ENCODE results near the gene TMEM218. TPM values are rescaled to one million over a fixed set of nuclear protein-coding genes. Genes with fewer than 3 reads are reported as not detected.
A peak's percentile ranks its signal among the peaks of the same experiment; 100 is the strongest.

TMEM218 gene
- total and polyA plus RNA-seq, 9 donors = 13.0 to 37.3 (median 18.5) TPM

DNA sequence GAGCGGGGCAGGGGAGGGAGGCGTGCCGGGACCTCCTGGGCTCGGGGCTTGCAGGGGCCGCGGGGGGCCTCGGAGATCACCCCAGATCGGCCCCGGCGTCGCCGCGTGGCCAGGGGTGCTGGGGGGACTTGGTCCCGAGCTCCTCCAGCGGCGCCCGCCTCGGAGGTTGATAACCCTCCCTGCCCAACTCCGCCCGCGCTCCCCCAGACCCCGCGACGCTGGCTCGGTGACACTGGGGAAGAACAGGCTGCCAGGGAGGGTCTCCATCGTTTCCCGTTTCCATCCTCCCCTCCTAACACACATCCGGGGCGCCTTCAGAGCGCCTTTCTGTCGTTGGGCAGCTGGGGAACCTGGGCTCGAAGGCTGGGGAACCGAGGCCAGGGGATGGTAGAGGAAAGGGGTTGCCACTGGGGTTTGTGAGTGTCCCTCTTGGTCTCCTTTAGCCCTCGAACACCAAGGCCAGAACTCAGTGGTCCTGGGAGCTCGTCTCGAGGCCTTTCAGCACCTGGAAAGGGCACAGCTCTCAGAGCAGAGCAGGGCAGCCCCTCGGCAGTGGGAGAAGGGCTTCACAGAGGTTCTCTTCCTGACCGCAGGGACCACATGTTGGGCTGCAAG is 47.9 kb downstream of the TMEM218 start:
- Histone ChIP-seq H3K27ac (peak overlapping the region in 1 of 2 donors; percentile 42), H3K9me3 (no peaks in the 10 kb centered on the region), H3K4me3 (peak overlapping the region; percentile 59), H3K36me3 (no peaks in the 10 kb centered on the region), H3K4me1 (ENCODE audit: insufficient read depth) (peaks cover 5% of the 10 kb centered on the region), H3K27me3 (no peaks in the 10 kb centered on the region)
- TF ChIP-seq, protein P1, sequence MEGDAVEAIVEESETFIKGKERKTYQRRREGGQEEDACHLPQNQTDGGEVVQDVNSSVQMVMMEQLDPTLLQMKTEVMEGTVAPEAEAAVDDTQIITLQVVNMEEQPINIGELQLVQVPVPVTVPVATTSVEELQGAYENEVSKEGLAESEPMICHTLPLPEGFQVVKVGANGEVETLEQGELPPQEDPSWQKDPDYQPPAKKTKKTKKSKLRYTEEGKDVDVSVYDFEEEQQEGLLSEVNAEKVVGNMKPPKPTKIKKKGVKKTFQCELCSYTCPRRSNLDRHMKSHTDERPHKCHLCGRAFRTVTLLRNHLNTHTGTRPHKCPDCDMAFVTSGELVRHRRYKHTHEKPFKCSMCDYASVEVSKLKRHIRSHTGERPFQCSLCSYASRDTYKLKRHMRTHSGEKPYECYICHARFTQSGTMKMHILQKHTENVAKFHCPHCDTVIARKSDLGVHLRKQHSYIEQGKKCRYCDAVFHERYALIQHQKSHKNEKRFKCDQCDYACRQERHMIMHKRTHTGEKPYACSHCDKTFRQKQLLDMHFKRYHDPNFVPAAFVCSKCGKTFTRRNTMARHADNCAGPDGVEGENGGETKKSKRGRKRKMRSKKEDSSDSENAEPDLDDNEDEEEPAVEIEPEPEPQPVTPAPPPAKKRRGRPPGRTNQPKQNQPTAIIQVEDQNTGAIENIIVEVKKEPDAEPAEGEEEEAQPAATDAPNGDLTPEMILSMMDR (IDR thresholded peaks at IDR 0.05) = no peak
- TF ChIP-seq EP300 (IDR thresholded peaks at IDR 0.05) (no peak), POLR2A (IDR thresholded peaks at IDR 0.05) (no peak)
- intact Hi-C loops (cut with DNase I) = no loop called here
- no peak for DNase-seq
- WGBS, 3 donors = 3 to 4% (median 3%) methylated on average over 25 to 38 of the region's 38 CpGs

DNA sequence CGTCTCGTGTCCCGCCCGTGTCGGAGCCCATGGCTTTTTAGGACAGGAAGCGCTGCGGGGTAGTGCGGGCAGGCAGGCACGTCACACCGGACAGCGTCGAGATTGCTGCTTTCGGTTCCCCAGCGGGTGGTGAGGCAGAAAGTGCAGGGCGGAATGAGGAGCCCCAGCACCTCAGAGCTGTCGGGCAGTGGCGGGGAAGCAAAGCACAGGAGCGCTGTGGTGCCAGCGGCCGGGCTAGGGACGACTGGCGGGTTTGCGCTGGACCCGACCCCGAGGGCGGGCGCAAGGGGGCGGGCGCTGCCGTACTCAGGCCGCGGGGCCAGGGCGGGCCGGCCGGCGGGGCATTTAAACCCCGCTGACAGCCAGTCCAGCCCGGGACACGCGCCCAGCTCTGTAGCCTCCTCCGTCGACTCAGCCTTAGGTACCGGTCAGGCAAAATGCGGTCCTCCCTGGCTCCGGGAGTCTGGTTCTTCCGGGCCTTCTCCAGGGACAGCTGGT is 48.4 kb downstream of the TMEM218 start, which contains the start of gene SLC37A2:
SLC37A2 (plus strand) TSS at position 375 of the 498 bp plus-strand sequence; CDS start at position 438, 63 bp downstream.
- H3K9me3 ChIP-seq = no peaks in the 10 kb centered on the region
- H3K27me3 ChIP-seq = no peaks in the 10 kb centered on the region
- peak; percentile 40 to 76 (median 55) for DNase-seq
- TF ChIP-seq, protein P1 (IDR thresholded peaks at IDR 0.05) = no peak
- TF ChIP-seq POLR2A (IDR thresholded peaks at IDR 0.05) = no peak
- TF ChIP-seq EP300 (IDR thresholded peaks at IDR 0.05) = no peak
- H3K36me3 ChIP-seq = no peaks in the 10 kb centered on the region
- 0 to 4% (median 1%) methylated on average over 34 to 46 of the region's 46 CpGs for WGBS, 3 donors
- intact Hi-C loops (cut with DNase I) = no loop called here
- H3K4me1 ChIP-seq (ENCODE audit: insufficient read depth) = peaks cover 5% of the 10 kb centered on the region
- H3K27ac ChIP-seq = peak within 1 kb of the TSS in 1 of 2 donors; percentile 42
- H3K4me3 ChIP-seq = peak within 1 kb of the TSS; percentile 59

DNA sequence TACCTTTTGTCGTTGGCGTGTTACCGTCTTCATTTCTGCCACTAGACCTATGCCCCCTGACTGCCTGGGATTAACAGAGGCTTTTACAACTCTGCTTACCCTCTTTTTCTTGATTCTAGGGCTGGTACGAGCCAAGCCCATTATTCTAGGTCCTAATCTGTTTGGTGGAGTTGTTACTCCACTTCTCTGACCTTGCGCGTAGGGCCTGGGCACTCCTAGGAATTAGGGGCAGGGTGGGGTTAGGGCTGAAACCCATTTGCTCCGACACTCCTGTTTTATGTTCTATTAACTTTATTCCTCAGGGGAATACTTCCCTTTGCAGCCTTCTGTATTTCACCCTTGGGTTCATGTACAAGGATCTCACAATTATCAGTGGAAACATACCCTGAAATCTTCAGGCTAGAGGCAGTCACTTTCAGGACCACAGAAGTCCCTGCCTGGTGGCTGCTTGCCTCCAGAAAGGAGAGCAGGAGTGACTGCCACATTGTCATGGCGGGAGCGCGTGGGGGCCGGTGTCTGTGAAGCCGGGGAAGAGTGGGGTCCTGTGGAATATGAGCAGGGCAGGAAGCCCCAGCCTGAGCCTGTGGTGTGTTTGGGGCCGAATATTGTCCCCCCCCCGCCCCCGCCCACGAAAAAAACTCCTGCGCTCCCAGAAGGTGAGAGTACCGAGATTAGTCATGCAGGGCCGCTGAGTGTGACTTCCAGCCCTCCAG is 49.1 kb downstream of the TMEM218 start:
- Histone ChIP-seq H3K9me3 (no peaks in the 10 kb centered on the region), H3K36me3 (no peaks in the 10 kb centered on the region), H3K27me3 (no peaks in the 10 kb centered on the region), H3K4me3 (peak overlapping the region; percentile 59), H3K4me1 (ENCODE audit: insufficient read depth) (peaks cover 5% of the 10 kb centered on the region), H3K27ac (no peak overlapping the region)
- no peak for DNase-seq
- WGBS, 3 donors = 36 to 43% (median 42%) methylated on average over 19 of the region's 19 CpGs
- TF ChIP-seq, protein P1 (IDR thresholded peaks at IDR 0.05) = no peak
- TF ChIP-seq POLR2A (IDR thresholded peaks at IDR 0.05) = no peak
- TF ChIP-seq EP300 (IDR thresholded peaks at IDR 0.05) = no peak
- intact Hi-C loops (cut with DNase I) = no loop called here

DNA sequence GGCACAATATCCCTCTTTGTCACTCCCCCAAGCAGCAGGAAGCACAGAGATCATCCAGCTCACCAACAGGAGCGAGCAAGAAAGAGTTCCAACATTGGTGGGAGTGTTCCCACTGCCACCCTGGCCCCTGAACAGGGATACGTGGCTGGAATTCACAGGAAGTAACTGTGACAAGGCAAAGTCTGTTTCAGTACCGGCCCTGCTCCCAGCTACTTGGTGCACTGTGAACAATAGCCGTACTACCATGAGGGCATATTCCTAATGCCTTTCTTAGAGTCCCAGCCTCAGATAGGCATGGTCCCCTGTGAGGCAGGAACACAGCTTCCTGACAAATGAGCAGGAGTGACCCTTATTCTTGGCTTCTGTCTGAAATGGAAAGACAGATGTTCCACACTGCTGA is 50.1 kb downstream of the TMEM218 start:
- H3K36me3 ChIP-seq = no peaks in the 10 kb centered on the region
- no peak overlapping the region for H3K27ac ChIP-seq
- no peaks in the 10 kb centered on the region for H3K27me3 ChIP-seq
- H3K4me3 ChIP-seq = no peak overlapping the region
- peak in 1 of 5 donors; percentile 6 for DNase-seq
- peaks cover 5% of the 10 kb centered on the region for H3K4me1 ChIP-seq (ENCODE audit: insufficient read depth)
- intact Hi-C loops (cut with DNase I) = no loop called here
- no peaks in the 10 kb centered on the region for H3K9me3 ChIP-seq
- WGBS, 3 donors = 52 to 62% (median 61%) methylated on average over 4 of the region's 4 CpGs
- TF ChIP-seq, protein P1 (IDR thresholded peaks at IDR 0.05) = no peak
- no peak for TF ChIP-seq EP300 (IDR thresholded peaks at IDR 0.05)
- no peak for TF ChIP-seq POLR2A (IDR thresholded peaks at IDR 0.05)
